Fibroblast of lung (primary cell): Measurements from ENCODE around the gene SLC24A5. TPM values are rescaled to one million over a fixed set of nuclear protein-coding genes. Genes with fewer than 3 reads are reported as not detected.
A peak's percentile ranks its signal among the peaks of the same experiment; 100 is the strongest.

ENCODE experiments used
- DNase-seq, 2 donors: peaks; one replicate each; pipeline versions ENCODE4 v3.0.0 to v3.0.0-alpha.2; 2010; ENCODE audit warnings: low read depth in 2 of 2
- H2AFZ ChIP-seq: 2 replicates; pipeline ENCODE4 v1.5.1; 2012; ENCODE audit warnings: low read length, control low read depth, inconsistent platforms
- H3K27ac ChIP-seq: 2 replicates; pipeline ENCODE4 v1.5.1; 2011; ENCODE audit warnings: low read length, control low read depth; ENCODE audit not compliant: insufficient read depth
- H3K27me3 ChIP-seq: 2 replicates; pipeline ENCODE4 v1.5.1; 2011; ENCODE audit warnings: mild to moderate bottlenecking, low read length; ENCODE audit not compliant: control insufficient read depth, insufficient read depth
- H3K36me3 ChIP-seq: 2 replicates; pipeline ENCODE4 v1.5.1; 2011; ENCODE audit warnings: low read length; ENCODE audit not compliant: control insufficient read depth, insufficient read depth
- H3K4me1 ChIP-seq: 2 replicates; pipeline ENCODE4 v1.5.1; 2011; ENCODE audit warnings: low read length; ENCODE audit not compliant: control insufficient read depth, insufficient read depth; ENCODE audit errors: extremely low read depth
- H3K4me2 ChIP-seq: 2 replicates; pipeline ENCODE4 v1.5.1; 2011; ENCODE audit warnings: low read length, control low read depth; ENCODE audit not compliant: insufficient read depth; ENCODE audit errors: extremely low read depth
- H3K4me3 ChIP-seq, 4 experiments: fragments of 200-600 bp in 1 of 4; sonication (generic) in 1 of 4; replicated peaks in 1 of 4; 2 replicates each; pipeline ENCODE4 v1.5.1; 2011 to 2016; ENCODE audit warnings: low read length in 4 of 4, low read depth in 3 of 4, mild to moderate bottlenecking in 3 of 4, control low read depth in 2 of 4, inconsistent platforms in 1 of 4, mixed read lengths in 1 of 4; ENCODE audit not compliant: insufficient read depth in 1 of 4; ENCODE audit errors: control extremely low read depth in 1 of 4
- H3K79me2 ChIP-seq: 2 replicates; pipeline ENCODE4 v1.5.1; 2012; ENCODE audit warnings: mild to moderate bottlenecking, low read length, inconsistent platforms; ENCODE audit not compliant: control insufficient read depth, insufficient read depth
- H3K9ac ChIP-seq: 2 replicates; pipeline ENCODE4 v1.5.1; 2011; ENCODE audit warnings: mild to moderate bottlenecking, low read length, control low read depth; ENCODE audit not compliant: insufficient read depth
- H3K9me3 ChIP-seq: 2 replicates; pipeline ENCODE4 v1.5.1; 2012; ENCODE audit warnings: low read depth, low read length; ENCODE audit not compliant: control insufficient read depth, insufficient read depth
- H4K20me1 ChIP-seq: 2 replicates; pipeline ENCODE4 v1.5.1; 2011; ENCODE audit warnings: low read length; ENCODE audit not compliant: control insufficient read depth, insufficient read depth; ENCODE audit errors: extremely low read depth
- EZH2 ChIP-seq: IDR thresholded peaks from 2 replicates; pipeline ENCODE4 v1.5.1; 2012; ENCODE audit warnings: low read length, control low read depth, mild to moderate bottlenecking; ENCODE audit errors: missing control alignments
- polyA plus RNA-seq, 2 donors: library from polyadenylated mRNA; depleted of rRNA in 1 of 2; stranded (reverse) in 1 of 2; unstranded in 1 of 2; fragments of >200 nt; gene quantifications; 2 replicates each; pipeline ENCODE4 v1.2.1, GENCODE V29; 2011 to 2012; ENCODE audit warnings: missing spikeins in 1 of 2
- total RNA-seq: library from RNA; depleted of rRNA; stranded (reverse); fragments of >200 nt; gene quantifications from 2 replicates; pipeline ENCODE4 v1.2.1, GENCODE V29; 2014
- TF ChIP-seq, protein P1 (sequence below), 2 donors: IDR thresholded peaks in 1 of 2; conservative IDR thresholded peaks in 1 of 2; 1 replicate in 1 of 2; 2 replicates in 1 of 2; pipeline ENCODE4 v1.5.1; 2011 to 2012; ENCODE audit warnings: low read length in 2 of 2, control low read depth in 1 of 2, inconsistent platforms in 1 of 2, low read depth in 1 of 2, mild to moderate bottlenecking in 1 of 2

The SLC24A5 gene
- total and polyA plus RNA-seq, 2 donors (not counting 1 experiment from before 2014, with no cell fraction given), result not detected

DNA sequence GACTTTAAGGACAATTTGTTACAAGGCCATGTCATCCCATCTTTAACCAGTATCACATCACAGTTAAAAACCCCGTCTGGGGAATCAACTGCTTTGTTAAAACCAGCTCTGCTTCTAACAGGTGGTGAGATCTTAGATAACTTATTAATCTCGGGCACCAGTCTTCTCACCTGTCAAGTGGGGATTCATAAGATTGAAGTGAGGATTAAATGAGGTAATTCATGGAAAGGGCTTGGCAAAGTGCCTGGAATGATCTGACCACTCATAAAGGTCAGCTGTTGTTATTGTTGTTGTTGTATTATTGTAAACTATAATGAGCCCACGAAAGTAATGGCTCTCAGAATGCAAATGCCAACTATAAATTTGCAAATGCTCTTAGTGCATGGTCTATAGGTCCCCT, 30.1 kb upstream of the SLC24A5 start:
- Histone ChIP-seq H2AFZ (no peak overlapping the region), H3K27me3 (peaks cover 1% of the 10 kb centered on the region), H3K4me1 (no peaks in the 10 kb centered on the region), H3K9ac (no peak overlapping the region), H4K20me1 (no peaks in the 10 kb centered on the region), H3K27ac (no peak overlapping the region), H3K36me3 (no peaks in the 10 kb centered on the region), H3K4me2 (no peak overlapping the region), H3K79me2 (no peaks in the 10 kb centered on the region), H3K4me3 (no peak overlapping the region), H3K9me3 (no peaks in the 10 kb centered on the region)
- DNase-seq, result no peak
- TF ChIP-seq, protein P1, sequence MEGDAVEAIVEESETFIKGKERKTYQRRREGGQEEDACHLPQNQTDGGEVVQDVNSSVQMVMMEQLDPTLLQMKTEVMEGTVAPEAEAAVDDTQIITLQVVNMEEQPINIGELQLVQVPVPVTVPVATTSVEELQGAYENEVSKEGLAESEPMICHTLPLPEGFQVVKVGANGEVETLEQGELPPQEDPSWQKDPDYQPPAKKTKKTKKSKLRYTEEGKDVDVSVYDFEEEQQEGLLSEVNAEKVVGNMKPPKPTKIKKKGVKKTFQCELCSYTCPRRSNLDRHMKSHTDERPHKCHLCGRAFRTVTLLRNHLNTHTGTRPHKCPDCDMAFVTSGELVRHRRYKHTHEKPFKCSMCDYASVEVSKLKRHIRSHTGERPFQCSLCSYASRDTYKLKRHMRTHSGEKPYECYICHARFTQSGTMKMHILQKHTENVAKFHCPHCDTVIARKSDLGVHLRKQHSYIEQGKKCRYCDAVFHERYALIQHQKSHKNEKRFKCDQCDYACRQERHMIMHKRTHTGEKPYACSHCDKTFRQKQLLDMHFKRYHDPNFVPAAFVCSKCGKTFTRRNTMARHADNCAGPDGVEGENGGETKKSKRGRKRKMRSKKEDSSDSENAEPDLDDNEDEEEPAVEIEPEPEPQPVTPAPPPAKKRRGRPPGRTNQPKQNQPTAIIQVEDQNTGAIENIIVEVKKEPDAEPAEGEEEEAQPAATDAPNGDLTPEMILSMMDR (conservative IDR thresholded peaks at IDR 0.05 in 1 of 2, IDR thresholded peaks at IDR 0.05 in 1 of 2; ENCODE audit: low read depth in 1 of 2, low read length in 2 of 2), result no peak
- no peak for TF ChIP-seq EZH2

DNA sequence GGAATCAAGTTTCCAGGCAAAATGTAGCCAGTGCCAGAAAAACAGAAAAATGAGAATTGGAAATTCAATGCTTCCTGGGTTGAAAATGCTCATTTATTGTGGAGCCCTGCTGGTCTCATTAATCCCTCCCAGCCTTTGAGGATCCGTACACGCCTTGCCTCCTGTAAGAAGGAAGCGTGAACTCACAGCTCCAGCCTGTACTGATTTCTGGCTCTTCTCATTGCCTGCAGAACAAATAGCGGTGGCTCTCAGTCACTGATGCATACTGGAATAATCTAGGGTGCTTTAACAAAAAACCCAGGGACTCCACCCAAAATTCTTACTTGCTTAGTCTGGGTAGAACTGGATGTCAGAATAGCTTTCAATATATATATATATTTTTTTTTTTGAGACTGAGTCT, 29.3 kb upstream of the SLC24A5 start:
- peaks cover 2% of the 10 kb centered on the region for H3K4me1 ChIP-seq
- no peaks in the 10 kb centered on the region for H3K36me3 ChIP-seq
- no peak overlapping the region for H3K9ac ChIP-seq
- DNase-seq, result no peak
- no peak overlapping the region for H3K27ac ChIP-seq
- H3K79me2 ChIP-seq, result no peaks in the 10 kb centered on the region
- H3K9me3 ChIP-seq, result no peaks in the 10 kb centered on the region
- TF ChIP-seq, protein P1 (conservative IDR thresholded peaks at IDR 0.05 in 1 of 2, IDR thresholded peaks at IDR 0.05 in 1 of 2; ENCODE audit: low read depth in 1 of 2, low read length in 2 of 2), result no peak
- no peak for TF ChIP-seq EZH2
- H3K4me3 ChIP-seq, result no peak overlapping the region
- H2AFZ ChIP-seq, result no peak overlapping the region
- no peaks in the 10 kb centered on the region for H4K20me1 ChIP-seq
- H3K27me3 ChIP-seq, result no peaks in the 10 kb centered on the region
- no peak overlapping the region for H3K4me2 ChIP-seq

DNA sequence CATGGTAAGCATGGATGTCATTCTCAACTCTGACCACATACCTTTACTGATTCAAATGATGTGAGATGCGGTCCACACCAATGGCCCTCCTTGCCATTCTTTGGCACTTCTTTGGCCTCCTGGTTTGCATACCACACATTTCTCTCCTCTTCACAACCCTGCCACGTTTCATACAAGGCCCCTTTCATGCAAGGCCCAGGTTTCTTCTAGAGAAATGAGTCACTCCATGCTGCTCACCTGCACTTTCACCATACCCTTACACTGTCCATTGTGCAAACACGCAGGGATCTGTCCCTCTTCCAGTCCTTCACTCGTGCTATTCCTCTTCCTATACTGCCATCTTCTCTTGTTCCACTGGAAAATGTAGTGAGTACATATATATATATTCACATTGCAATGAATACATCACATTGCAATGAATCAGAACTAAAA, 24.4 kb upstream of the SLC24A5 start:
- no peaks in the 10 kb centered on the region for H3K79me2 ChIP-seq
- no peak overlapping the region for H3K4me2 ChIP-seq
- no peaks in the 10 kb centered on the region for H4K20me1 ChIP-seq
- no peak overlapping the region for H3K27ac ChIP-seq
- no peaks in the 10 kb centered on the region for H3K9me3 ChIP-seq
- no peak overlapping the region for H3K4me3 ChIP-seq
- no peaks in the 10 kb centered on the region for H3K36me3 ChIP-seq
- H3K4me1 ChIP-seq, result peaks cover 2% of the 10 kb centered on the region
- no peak overlapping the region for H2AFZ ChIP-seq
- TF ChIP-seq EZH2, result no peak
- TF ChIP-seq, protein P1 (conservative IDR thresholded peaks at IDR 0.05 in 1 of 2, IDR thresholded peaks at IDR 0.05 in 1 of 2; ENCODE audit: low read depth in 1 of 2, low read length in 2 of 2), result no peak
- H3K27me3 ChIP-seq, result no peaks in the 10 kb centered on the region
- no peak overlapping the region for H3K9ac ChIP-seq
- DNase-seq, result peak in 1 of 2 donors; percentile 6
